Pancreas (tissue), 10 donors: Measurements from ENCODE around the gene ALKBH5. TPM values are rescaled to one million over a fixed set of nuclear protein-coding genes. Genes with fewer than 3 reads are reported as not detected.

ENCODE experiments used
- ATAC-seq, 4 donors: fragments of 200-7000 bp; cut with Tn5 transposase; one replicate each; pipeline versions ENCODE4 v1.8.0 to v1.9.1; 2020; ENCODE audit warnings: mild to moderate bottlenecking in 4 of 4, moderate library complexity in 4 of 4
- DNase-seq, 6 donors: peaks; one replicate each; pipeline ENCODE4 v3.0.0-alpha.2; 2020
- FAIRE-seq: peaks from 2 replicates; lab custom pipeline; 2012; peaks lifted over from hg19 to GRCh38; lab: Jason Lieb, UNC
- H3K27ac ChIP-seq, 4 donors: fragments of 200-600 bp; sonication (generic); 1 replicate in 3 of 4; 2 replicates in 1 of 4; pipeline versions ENCODE4 v1.5.0 to v1.8.0; 2020
- H3K27me3 ChIP-seq, 4 donors: fragments of 200-600 bp; one replicate each; pipeline ENCODE4 v1.8.0; 2021
- H3K36me3 ChIP-seq, 3 donors: fragments of 200-600 bp; sonication (generic) in 1 of 3; one replicate each; pipeline versions ENCODE4 v1.5.0 to v1.8.0; 2020 to 2021
- H3K4me1 ChIP-seq, 3 donors: fragments of 200-600 bp; one replicate each; pipeline ENCODE4 v1.8.0; 2021
- H3K4me3 ChIP-seq, 4 donors: fragments of 200-600 bp; sonication (generic) in 2 of 4; one replicate each; pipeline versions ENCODE4 v1.5.0 to v1.8.0; 2020 to 2021
- H3K9me3 ChIP-seq, 4 donors: fragments of 200-600 bp; one replicate each; pipeline ENCODE4 v1.8.0; 2021
- WGBS, 2 donors: extraction: QIAGEN DNeasy Blood & Tissue Kit; methylation state at CpG; one replicate each; pipeline ENCODE4 v1.1.7; 2013; 5-methylcytosine and 5-hydroxymethylcytosine counted together
- intact Hi-C, 3 donors: fragments of 100-400 bp; cut with DNase I; formaldehyde crosslinking; loops; one replicate each; pipeline versions ENCODE4 v1.11.1 to v1.14.2; 2022
- polyA plus RNA-seq, 2 donors: library from polyadenylated mRNA; stranded (reverse); fragments of 200-250 nt; gene quantifications; one replicate each; pipeline ENCODE4 v1.2.3, GENCODE V29; 2013
- total RNA-seq, 6 donors: library from RNA; stranded (reverse); fragmentation: NEBNext Ultra II Directional in 4 of 6; extraction: Animal tissue kit (Norgen Biotek cat#: 25700) in 4 of 6; gene quantifications; one replicate each; pipeline versions ENCODE4 v1.2.1 to v1.2.4, GENCODE V29; 2021 to 2023
- TF ChIP-seq, protein P1 (sequence below), 4 donors: fragments of 200-600 bp; sonication (generic) in 3 of 4; IDR thresholded peaks; one replicate each; pipeline versions ENCODE4 v1.5.0 to v1.8.0; 2021; ENCODE audit warnings: antibody characterized with exemption in 4 of 4
- donor health status: healthy with polysubstance abuse.
- donor health status: DM: no; HTN: no; CAD: no; lungs with moderate emphysema.
- donor health status: DM: no; HTN: no; CAD: no.
- donor health status: control.
- donor health status: control.
- donor health status: Bipolar disorder and iron deficiency.
- donor health status: DM: yes; HTN: yes; CAD: no.
- donor health status: DM: no; HTN: no; CAD: no.
- donor health status: DM: no; HTN: no; CAD: no.
- donor health status: DM: yes; HTN: yes; CAD: no.

Gene ALKBH5
- total and polyA plus RNA-seq, 8 donors = 14.2 to 49.6 (median 40.2) TPM

DNA sequence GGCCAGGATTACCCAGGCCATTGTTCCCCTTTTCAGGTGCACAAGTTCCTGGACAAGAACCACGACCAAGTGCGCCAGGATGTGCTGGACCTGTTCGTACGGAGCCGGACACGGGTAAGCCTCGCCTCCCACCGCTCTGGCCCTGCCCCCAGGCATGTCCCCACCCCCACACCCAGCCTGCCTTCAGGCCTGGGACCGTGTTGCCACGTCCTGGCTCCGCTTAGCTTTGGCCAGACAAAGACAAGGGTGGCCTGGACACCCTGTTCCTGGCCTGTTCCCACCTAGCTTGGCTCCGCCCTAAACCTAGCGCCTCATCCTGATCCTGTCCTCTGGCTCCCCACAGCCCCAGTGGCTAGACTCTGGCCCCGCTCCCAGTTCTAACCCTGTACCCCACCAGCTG lies 44.1 kb upstream of the ALKBH5 start:
- DNase-seq (no peak), FAIRE-seq (no peak), ATAC-seq (no peak)
- H3K27ac ChIP-seq = no peak overlapping the region
- no peaks in the 10 kb centered on the region for H3K36me3 ChIP-seq
- intact Hi-C loops = no loop called here
- H3K4me1 ChIP-seq = no peaks in the 10 kb centered on the region
- TF ChIP-seq, protein P1, sequence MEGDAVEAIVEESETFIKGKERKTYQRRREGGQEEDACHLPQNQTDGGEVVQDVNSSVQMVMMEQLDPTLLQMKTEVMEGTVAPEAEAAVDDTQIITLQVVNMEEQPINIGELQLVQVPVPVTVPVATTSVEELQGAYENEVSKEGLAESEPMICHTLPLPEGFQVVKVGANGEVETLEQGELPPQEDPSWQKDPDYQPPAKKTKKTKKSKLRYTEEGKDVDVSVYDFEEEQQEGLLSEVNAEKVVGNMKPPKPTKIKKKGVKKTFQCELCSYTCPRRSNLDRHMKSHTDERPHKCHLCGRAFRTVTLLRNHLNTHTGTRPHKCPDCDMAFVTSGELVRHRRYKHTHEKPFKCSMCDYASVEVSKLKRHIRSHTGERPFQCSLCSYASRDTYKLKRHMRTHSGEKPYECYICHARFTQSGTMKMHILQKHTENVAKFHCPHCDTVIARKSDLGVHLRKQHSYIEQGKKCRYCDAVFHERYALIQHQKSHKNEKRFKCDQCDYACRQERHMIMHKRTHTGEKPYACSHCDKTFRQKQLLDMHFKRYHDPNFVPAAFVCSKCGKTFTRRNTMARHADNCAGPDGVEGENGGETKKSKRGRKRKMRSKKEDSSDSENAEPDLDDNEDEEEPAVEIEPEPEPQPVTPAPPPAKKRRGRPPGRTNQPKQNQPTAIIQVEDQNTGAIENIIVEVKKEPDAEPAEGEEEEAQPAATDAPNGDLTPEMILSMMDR (IDR thresholded peaks at IDR 0.05) = no peak
- H3K27me3 ChIP-seq = no peaks in the 10 kb centered on the region
- no peaks in the 10 kb centered on the region for H3K9me3 ChIP-seq
- no peak overlapping the region for H3K4me3 ChIP-seq
- 81 to 90% methylated on average over 14 of the region's 14 CpGs for WGBS, 2 donors

DNA sequence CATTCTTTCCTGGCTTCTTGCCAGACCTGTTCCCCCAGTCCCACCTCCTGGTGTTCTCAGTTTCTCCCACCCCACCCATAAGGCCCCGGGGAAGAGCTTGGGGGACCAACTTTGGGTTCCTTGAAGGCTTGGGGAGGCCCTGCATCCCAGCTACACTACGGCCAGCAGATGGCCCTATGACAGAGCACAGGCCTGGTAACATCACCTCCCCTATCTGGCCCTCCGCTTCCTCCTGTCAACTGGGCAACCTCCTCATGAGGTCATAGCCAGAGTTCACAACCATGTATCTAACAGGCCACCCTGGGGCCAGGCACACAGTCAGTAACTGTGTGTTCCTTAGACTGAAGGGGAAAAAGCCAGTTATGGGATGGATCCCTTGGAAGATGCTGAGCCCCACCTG lies 43.7 kb upstream of the ALKBH5 start:
- DNase-seq = no peak
- no peaks in the 10 kb centered on the region for H3K4me1 ChIP-seq
- no peak for FAIRE-seq
- H3K9me3 ChIP-seq = no peaks in the 10 kb centered on the region
- intact Hi-C loops = no loop called here
- H3K4me3 ChIP-seq = no peak overlapping the region
- H3K27me3 ChIP-seq = no peaks in the 10 kb centered on the region
- ATAC-seq = no peak
- TF ChIP-seq, protein P1 (IDR thresholded peaks at IDR 0.05) = no peak
- H3K36me3 ChIP-seq = no peaks in the 10 kb centered on the region
- H3K27ac ChIP-seq = no peak overlapping the region
- 67 to 76% methylated on average over 3 of the region's 3 CpGs for WGBS, 2 donors

DNA sequence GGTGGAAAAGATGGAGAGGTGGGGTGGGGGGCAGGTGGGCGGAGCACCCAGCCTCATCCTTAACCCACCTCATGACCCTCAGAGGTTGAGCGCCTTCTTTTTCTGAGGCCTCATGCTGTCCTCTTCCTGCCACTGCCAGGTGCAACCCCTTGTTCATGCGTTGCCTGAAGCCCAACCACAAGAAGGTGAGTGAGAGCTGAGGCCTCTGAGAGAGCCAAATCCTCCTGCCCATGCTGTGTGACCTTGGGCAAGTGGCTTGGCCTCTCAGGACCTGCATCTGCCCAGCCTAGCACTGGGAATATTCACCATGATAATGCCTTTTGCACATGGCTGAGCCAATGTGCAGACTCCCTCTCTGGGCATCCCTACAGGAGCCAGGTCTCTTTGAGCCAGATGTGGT lies 43.0 kb upstream of the ALKBH5 start:
- TF ChIP-seq, protein P1 (IDR thresholded peaks at IDR 0.05) = no peak
- FAIRE-seq = no peak
- no peaks in the 10 kb centered on the region for H3K27me3 ChIP-seq
- no peak for DNase-seq
- no peak overlapping the region for H3K4me3 ChIP-seq
- peak in 1 of 4 donors; percentile 5 for ATAC-seq
- WGBS, 2 donors = 69 to 77% methylated on average over 3 of the region's 3 CpGs
- intact Hi-C loops = no loop called here
- H3K9me3 ChIP-seq = no peaks in the 10 kb centered on the region
- H3K36me3 ChIP-seq = no peaks in the 10 kb centered on the region
- no peak overlapping the region for H3K27ac ChIP-seq
- H3K4me1 ChIP-seq = no peaks in the 10 kb centered on the region

DNA sequence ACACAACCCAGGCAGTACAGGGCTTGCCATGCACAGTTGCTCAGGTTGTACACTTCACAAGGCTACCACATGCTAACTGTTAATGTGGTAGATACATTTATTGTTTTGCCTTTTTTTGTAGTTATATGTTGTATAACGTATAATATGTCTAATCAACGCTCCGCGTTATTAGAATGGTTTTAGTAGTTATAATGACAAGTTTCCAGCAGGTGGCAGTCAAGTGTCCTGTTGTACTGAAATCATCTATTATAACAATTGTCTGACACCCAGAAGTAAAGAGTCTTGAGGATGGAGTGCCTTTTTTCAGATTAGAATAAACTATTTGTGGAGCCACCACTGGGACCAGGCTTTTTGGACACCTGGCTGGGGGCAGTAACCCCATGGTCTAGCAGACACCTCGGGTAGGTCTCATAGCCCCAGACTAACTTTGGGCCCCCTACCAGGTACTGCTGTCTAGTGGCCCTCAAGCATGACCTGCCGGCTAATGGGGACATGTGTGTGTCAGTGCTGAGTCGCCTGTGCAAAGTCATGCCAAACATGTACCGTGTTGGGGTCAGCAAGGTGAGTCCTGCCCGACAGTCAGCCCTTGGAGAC lies 42.3 kb upstream of the ALKBH5 start:
- TF ChIP-seq, protein P1 (IDR thresholded peaks at IDR 0.05) = peak; percentile 28 to 60 (median 54)
- FAIRE-seq (peak; percentile 95), ATAC-seq (peak; percentile 55 to 89 (median 78)), DNase-seq (no peak)
- no peak overlapping the region for H3K4me3 ChIP-seq
- H3K27ac ChIP-seq = no peak overlapping the region
- intact Hi-C loops = no loop called here
- H3K9me3 ChIP-seq = no peaks in the 10 kb centered on the region
- no peaks in the 10 kb centered on the region for H3K27me3 ChIP-seq
- 19 to 23% methylated on average over 9 of the region's 9 CpGs for WGBS, 2 donors
- no peaks in the 10 kb centered on the region for H3K36me3 ChIP-seq
- H3K4me1 ChIP-seq = no peaks in the 10 kb centered on the region

DNA sequence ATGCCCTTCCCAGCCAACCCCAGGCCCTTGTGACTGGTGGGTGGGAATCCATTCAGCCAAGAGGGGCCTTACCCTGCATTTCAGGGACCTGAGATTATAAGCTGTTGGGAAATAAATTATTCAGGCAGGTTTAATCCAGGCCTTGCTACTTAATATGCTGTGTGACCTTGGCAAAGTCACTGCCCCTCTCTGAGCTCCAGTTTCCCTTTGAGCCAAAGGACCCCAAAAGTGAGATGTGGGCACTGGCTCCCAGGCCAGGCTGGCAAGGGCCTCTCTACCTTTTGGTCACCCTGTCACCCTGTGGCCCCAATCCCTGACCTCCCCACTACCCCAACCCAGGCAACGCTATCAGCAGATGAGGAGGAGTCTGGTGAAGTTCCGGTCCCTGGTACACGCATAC lies 41.2 kb upstream of the ALKBH5 start:
- Histone ChIP-seq H3K36me3 (no peaks in the 10 kb centered on the region), H3K9me3 (no peaks in the 10 kb centered on the region), H3K27me3 (no peaks in the 10 kb centered on the region), H3K4me1 (no peaks in the 10 kb centered on the region), H3K4me3 (no peak overlapping the region), H3K27ac (no peak overlapping the region)
- 93% methylated on average over 3 of the region's 3 CpGs for WGBS, 2 donors
- DNase-seq = no peak
- FAIRE-seq = no peak
- no peak for ATAC-seq
- intact Hi-C loops = no loop called here
- TF ChIP-seq, protein P1 (IDR thresholded peaks at IDR 0.05) = no peak
